Ishikawa (cell line): ENCODE data around the gene PURB.

ENCODE experiments used
- CEBPB ChIP-seq: IDR thresholded peaks from 2 replicates; pipeline ENCODE4 v1.6.1; 2012
- CREB1 ChIP-seq: IDR thresholded peaks from 2 replicates; pipeline ENCODE4 v1.6.1; 2012; ENCODE audit warnings: low read depth
- EGR1 ChIP-seq: IDR thresholded peaks from 2 replicates; pipeline ENCODE4 v1.6.1; 2012
- EP300 ChIP-seq: IDR thresholded peaks from 2 replicates; pipeline ENCODE4 v1.6.1; 2012; ENCODE audit warnings: borderline replicate concordance
- FOXM1 ChIP-seq: IDR thresholded peaks from 2 replicates; pipeline ENCODE4 v1.6.1; 2012; ENCODE audit warnings: low read depth, borderline replicate concordance
- MAX ChIP-seq: IDR thresholded peaks from 2 replicates; pipeline ENCODE4 v1.6.1; 2012
- NFIC ChIP-seq: IDR thresholded peaks from 2 replicates; pipeline ENCODE4 v1.6.1; 2012
- RAD21 ChIP-seq: IDR thresholded peaks from 2 replicates; pipeline ENCODE4 v1.6.1; 2012; ENCODE audit warnings: low read depth
- TAF1 ChIP-seq: IDR thresholded peaks from 2 replicates; pipeline ENCODE4 v1.6.1; 2012; ENCODE audit warnings: low read depth, mild to moderate bottlenecking
- TCF12 ChIP-seq: IDR thresholded peaks from 2 replicates; pipeline ENCODE4 v1.6.1; 2012; ENCODE audit warnings: low read depth
- TEAD4 ChIP-seq: IDR thresholded peaks from 2 replicates; pipeline ENCODE4 v1.6.1; 2012
- YY1 ChIP-seq: IDR thresholded peaks from 2 replicates; pipeline ENCODE4 v1.6.1; 2012; ENCODE audit warnings: low read depth
- ZBTB7A ChIP-seq: IDR thresholded peaks from 2 replicates; pipeline ENCODE4 v1.6.1; 2012; ENCODE audit warnings: low read depth
- TF ChIP-seq, protein P1 (sequence below): IDR thresholded peaks from 2 replicates; pipeline ENCODE4 v1.6.1; 2012; ENCODE audit warnings: low read depth, mild to moderate bottlenecking
- TF ChIP-seq, protein P2 (sequence below): IDR thresholded peaks from 2 replicates; pipeline ENCODE4 v1.6.1; 2012

Gene PURB

DNA sequence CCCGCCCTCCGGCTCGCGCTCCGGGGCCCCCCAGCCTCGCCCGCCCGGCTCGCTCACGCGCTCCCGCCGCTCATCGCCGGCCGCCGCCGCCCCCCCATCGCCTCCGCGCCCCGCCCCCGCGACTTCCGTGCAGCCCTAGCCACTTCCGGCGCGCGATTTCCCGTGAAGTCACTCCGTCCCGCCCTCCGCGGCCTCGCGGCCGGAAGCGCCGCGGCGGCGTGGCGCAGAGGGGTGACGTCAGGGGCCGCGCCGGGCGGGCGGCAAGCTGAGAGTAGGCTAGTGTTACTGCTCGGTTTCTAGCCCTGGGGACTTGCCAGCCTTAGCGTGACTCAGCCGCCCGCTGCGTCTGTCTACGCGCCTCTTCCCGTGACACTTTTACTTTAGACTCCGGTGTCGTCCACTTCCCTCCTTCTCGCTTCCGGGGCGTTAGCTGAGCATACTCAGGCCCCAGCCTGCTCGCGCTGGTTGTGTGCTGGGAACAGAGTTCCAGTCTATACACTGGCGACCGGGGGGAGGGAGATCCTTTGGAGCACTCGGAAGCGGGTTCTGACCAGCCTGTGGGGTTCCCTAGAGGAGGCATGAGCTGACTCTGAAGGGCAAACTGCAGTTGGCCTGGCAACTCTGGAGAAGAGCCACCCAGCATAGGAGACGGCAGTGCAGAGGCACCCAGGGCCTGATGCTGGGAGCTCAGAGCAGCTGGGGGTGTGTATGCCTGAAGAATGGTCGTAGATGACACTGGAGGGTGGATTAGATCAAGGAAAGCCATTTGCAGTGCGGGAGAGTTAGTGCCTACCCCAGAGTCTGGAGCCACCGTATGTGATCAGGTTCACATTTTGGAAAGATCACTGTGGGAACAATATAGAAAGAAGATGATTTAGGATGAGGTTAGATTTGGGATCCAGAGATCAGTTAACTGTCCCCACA, at the start of gene PURB:
Gene PURB (minus strand): TSS at position 137 of the 924 bp plus-strand sequence. CDS start 182 bp downstream, outside the sequence.
- TF ChIP-seq ZBTB7A (no peak), CREB1 (peak; percentile 93), EP300 (peak; percentile 15; the same call in 1 of the 2 replicates), MAX (peak; percentile 78; the same call in 1 of the 2 replicates), TAF1 (peak; percentile 71), RAD21 (no peak), NFIC (no peak), TCF12 (peak; percentile 42; the same call in 1 of the 2 replicates), FOXM1 (no peak), CEBPB (no peak), TEAD4 (no peak), EGR1 (peak; percentile 74), YY1 (0 out of 2 replicates have a peak, but pooled peaks have one; percentile 20)
- TF ChIP-seq, protein P1, sequence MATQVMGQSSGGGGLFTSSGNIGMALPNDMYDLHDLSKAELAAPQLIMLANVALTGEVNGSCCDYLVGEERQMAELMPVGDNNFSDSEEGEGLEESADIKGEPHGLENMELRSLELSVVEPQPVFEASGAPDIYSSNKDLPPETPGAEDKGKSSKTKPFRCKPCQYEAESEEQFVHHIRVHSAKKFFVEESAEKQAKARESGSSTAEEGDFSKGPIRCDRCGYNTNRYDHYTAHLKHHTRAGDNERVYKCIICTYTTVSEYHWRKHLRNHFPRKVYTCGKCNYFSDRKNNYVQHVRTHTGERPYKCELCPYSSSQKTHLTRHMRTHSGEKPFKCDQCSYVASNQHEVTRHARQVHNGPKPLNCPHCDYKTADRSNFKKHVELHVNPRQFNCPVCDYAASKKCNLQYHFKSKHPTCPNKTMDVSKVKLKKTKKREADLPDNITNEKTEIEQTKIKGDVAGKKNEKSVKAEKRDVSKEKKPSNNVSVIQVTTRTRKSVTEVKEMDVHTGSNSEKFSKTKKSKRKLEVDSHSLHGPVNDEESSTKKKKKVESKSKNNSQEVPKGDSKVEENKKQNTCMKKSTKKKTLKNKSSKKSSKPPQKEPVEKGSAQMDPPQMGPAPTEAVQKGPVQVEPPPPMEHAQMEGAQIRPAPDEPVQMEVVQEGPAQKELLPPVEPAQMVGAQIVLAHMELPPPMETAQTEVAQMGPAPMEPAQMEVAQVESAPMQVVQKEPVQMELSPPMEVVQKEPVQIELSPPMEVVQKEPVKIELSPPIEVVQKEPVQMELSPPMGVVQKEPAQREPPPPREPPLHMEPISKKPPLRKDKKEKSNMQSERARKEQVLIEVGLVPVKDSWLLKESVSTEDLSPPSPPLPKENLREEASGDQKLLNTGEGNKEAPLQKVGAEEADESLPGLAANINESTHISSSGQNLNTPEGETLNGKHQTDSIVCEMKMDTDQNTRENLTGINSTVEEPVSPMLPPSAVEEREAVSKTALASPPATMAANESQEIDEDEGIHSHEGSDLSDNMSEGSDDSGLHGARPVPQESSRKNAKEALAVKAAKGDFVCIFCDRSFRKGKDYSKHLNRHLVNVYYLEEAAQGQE: no peak
- TF ChIP-seq, protein P2, sequence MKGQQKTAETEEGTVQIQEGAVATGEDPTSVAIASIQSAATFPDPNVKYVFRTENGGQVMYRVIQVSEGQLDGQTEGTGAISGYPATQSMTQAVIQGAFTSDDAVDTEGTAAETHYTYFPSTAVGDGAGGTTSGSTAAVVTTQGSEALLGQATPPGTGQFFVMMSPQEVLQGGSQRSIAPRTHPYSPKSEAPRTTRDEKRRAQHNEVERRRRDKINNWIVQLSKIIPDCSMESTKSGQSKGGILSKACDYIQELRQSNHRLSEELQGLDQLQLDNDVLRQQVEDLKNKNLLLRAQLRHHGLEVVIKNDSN: 0 out of 2 replicates have a peak, but pooled peaks have one; percentile 12

DNA sequence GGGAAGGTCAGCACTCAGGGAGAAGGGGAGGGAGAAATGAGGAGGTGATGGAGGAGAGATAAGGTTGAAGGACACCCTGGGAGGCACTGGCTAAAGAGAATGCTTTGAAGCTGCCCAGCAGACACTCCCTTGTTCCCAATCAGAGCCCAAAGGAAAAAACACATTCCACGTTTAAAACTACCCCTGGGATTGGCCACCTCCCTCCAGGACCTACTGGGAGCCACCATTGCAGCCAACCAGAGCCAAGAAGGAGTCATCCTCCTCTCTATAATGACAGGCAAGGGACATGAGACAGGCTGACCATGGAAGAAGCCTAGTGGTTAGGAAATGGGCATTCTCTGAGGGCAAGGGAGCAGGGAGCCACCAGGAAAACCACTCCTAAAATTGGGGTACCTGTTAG, 49.7 kb upstream of the PURB start:
- no peak for TF ChIP-seq CEBPB
- TF ChIP-seq FOXM1: no peak
- no peak for TF ChIP-seq EGR1
- TF ChIP-seq MAX: no peak
- no peak for TF ChIP-seq EP300
- TF ChIP-seq TCF12: no peak
- no peak for TF ChIP-seq TAF1
- TF ChIP-seq YY1: no peak
- TF ChIP-seq, protein P1: no peak
- no peak for TF ChIP-seq NFIC

- TF ChIP-seq CEBPB: no peak
- TF ChIP-seq TCF12: no peak
- no peak for TF ChIP-seq TEAD4
- no peak for TF ChIP-seq ZBTB7A
- TF ChIP-seq, protein P2: no peak
- TF ChIP-seq EP300: no peak
- TF ChIP-seq YY1: no peak
- no peak for TF ChIP-seq RAD21
Observed at GRCh38 chr7:44930921-44931320, 45.6 kb upstream of the PURB start.

DNA sequence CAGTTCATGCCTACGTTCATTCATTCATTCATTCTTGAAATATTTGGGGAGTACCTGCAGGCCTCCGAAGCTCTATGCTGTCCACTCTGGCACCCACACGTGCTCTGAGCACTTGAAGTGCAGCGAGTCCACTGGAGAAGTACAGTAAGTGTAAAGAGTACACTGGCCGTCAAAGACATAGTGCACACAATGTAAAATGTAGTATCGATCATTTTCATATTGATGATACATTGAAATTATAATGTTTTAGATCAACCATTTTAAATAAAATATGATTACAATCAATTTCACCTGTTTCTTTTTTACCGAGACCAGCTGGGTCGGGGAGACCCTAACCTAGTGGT, 37.0 kb upstream of the PURB start:
- no peak for TF ChIP-seq CREB1
- TF ChIP-seq YY1: no peak
- no peak for TF ChIP-seq TAF1
- no peak for TF ChIP-seq CEBPB
- no peak for TF ChIP-seq TCF12

- TF ChIP-seq TCF12 (no peak), RAD21 (peak; percentile 90), MAX (peak; percentile 59)
Observed at GRCh38 chr7:44921607-44922350, 36.4 kb upstream of the PURB start.
